ENCODE results near the gene CRIP1.

The CRIP1 gene

DNA sequence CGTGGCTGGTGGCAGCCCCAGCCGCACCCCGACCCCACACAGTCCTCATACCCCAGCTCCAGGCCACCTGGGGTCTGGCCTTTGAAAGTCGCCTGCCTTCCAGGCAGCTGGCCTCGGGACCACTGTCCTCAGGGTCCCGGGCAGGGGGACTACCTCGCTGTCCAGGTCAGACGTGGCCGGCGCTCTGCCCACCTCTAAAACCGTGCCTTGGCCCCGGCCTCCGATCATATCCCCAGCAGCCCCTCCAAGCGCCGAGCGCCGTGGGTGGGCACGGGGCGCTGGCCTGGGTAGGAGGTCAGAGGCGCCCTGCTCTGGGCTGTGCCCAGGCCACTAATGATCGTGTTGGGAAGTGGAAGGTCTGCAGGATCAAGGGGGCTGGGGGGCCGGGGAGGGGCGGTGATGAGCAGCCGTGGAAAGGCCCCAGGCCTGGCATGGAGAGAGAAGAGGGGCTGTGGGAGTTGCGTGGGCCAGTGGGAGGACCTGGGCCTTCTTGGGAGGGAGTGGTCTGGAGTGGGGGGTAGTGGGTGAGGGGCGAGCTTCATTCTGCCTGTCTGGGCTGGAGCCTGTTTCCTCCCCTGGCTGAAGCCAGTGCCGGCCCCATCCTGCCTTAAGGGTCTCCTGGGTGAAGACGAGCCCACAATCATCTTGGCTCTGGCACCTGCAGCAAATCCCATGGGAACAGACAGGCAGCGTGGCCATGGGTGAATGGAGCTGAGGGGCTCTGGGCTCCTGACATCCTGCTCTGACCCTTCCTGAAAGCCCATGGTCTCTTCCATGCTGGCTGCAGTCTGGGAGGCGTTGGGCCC lies 44.6 kb downstream of the CRIP1 start:
- Histone ChIP-seq H3K4me3 (ENCODE audit: low read depth, low read length) (no peak overlapping the region), H3K27me3 (replicated peaks) (no peaks in the 10 kb centered on the region), H3K27ac (no peak overlapping the region), H3K36me3 (replicated peaks) (no peaks in the 10 kb centered on the region)
- TF ChIP-seq, protein P1, sequence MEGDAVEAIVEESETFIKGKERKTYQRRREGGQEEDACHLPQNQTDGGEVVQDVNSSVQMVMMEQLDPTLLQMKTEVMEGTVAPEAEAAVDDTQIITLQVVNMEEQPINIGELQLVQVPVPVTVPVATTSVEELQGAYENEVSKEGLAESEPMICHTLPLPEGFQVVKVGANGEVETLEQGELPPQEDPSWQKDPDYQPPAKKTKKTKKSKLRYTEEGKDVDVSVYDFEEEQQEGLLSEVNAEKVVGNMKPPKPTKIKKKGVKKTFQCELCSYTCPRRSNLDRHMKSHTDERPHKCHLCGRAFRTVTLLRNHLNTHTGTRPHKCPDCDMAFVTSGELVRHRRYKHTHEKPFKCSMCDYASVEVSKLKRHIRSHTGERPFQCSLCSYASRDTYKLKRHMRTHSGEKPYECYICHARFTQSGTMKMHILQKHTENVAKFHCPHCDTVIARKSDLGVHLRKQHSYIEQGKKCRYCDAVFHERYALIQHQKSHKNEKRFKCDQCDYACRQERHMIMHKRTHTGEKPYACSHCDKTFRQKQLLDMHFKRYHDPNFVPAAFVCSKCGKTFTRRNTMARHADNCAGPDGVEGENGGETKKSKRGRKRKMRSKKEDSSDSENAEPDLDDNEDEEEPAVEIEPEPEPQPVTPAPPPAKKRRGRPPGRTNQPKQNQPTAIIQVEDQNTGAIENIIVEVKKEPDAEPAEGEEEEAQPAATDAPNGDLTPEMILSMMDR (IDR thresholded peaks at IDR 0.05; ENCODE audit: low read depth, low read length, missing control alignments): no peak
- no peak for DNase-seq
- in situ Hi-C loops (cut with HindIII; ENCODE audit: low pct_ligation_motif_present, low sequenced_read_pairs): no loop called here

DNA sequence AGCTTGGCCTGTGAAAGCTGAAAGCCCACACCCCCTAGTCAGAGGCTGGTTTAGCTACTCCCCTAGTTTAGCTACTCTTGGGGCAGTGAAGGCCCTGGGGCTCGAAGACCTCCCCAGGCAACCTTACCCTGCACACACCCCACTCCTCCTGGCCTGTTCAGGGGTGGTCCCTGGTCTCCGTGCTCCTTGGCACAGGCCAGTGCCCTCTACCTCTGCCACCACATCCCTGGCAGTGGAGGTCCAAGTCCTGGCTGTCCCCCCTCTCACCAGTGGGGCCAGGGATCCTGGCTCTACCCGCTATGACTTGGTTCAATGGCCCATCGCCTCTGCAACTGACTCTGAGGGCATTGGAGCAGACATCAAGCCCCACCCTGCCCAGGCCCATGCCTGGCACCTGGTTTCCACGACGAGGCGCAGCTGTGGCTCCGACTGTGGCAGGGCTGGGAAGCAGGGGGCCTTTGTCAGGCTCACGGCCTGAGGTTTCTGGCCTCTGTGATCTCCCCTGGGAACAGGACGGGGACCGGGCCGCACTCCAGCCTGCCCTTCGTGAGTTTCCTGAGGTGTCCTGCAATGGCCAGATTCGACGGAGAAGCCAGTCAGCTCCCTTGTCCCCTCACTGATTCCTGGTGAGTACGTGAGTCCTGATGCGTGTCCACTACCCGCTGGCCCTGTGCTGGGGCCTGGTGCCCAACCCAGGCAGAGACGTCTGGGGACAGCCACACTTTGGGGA lies 45.4 kb downstream of the CRIP1 start:
- Histone ChIP-seq H3K27ac (no peak overlapping the region), H3K4me3 (ENCODE audit: low read depth, low read length) (no peak overlapping the region), H3K36me3 (replicated peaks) (no peaks in the 10 kb centered on the region), H3K27me3 (replicated peaks) (no peaks in the 10 kb centered on the region)
- TF ChIP-seq, protein P1 (IDR thresholded peaks at IDR 0.05; ENCODE audit: low read depth, low read length, missing control alignments): no peak
- in situ Hi-C loops (cut with HindIII; ENCODE audit: low pct_ligation_motif_present, low sequenced_read_pairs): no loop called here
- DNase-seq: no peak

DNA sequence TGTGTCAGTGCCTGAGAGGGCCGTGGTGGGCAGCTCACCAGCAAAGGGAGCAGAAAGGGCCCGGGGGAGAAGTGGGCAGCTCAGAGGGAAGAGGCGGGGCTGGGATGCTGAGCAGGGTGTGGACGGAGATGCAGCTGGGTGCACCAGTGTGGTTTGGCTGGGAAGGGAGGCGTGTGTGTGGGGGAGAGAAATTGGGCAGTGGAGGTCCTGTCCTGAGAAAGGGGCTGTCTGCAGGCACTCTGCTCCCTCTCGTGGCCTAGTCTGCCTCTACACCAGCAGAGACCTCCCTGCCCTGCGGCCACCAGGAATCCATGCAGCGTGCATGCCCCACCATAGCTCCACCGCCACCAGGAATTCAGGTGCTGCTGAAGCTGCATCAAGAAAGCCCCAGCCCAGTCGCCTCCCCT lies 46.1 kb downstream of the CRIP1 start:
- DNase-seq: peak; percentile 8
- H3K27ac ChIP-seq: no peak overlapping the region
- in situ Hi-C loops (cut with HindIII; ENCODE audit: low pct_ligation_motif_present, low sequenced_read_pairs): no loop called here
- H3K4me3 ChIP-seq (ENCODE audit: low read depth, low read length): no peak overlapping the region
- H3K36me3 ChIP-seq (replicated peaks): no peaks in the 10 kb centered on the region
- H3K27me3 ChIP-seq (replicated peaks): no peaks in the 10 kb centered on the region
- TF ChIP-seq, protein P1 (IDR thresholded peaks at IDR 0.05; ENCODE audit: low read depth, low read length, missing control alignments): peak; percentile 66

DNA sequence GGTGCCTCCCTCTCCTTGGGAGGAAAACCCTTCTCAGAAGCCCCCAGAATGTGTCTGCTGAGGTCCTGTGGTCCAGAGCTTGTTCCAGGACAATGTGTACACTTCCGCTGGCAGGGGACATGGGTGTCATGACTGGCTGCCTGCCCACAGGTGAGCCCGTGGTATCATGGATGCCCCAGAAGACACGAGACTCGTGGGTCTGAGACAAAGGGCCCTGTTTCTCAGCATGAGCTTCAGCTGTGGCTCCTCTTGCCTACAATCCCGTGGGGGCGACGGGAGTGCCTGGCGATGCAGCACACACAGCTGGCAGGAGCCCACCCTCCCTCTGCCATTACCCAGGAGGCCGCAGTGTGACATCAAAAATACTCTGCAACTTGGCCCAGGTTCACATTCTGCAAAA lies 46.7 kb downstream of the CRIP1 start:
- in situ Hi-C loops (cut with HindIII; ENCODE audit: low pct_ligation_motif_present, low sequenced_read_pairs): no loop called here
- no peak for DNase-seq
- no peak overlapping the region for H3K27ac ChIP-seq
- H3K36me3 ChIP-seq (replicated peaks): no peaks in the 10 kb centered on the region
- no peak overlapping the region for H3K4me3 ChIP-seq (ENCODE audit: low read depth, low read length)
- no peaks in the 10 kb centered on the region for H3K27me3 ChIP-seq (replicated peaks)
- TF ChIP-seq, protein P1 (IDR thresholded peaks at IDR 0.05; ENCODE audit: low read depth, low read length, missing control alignments): no peak

DNA sequence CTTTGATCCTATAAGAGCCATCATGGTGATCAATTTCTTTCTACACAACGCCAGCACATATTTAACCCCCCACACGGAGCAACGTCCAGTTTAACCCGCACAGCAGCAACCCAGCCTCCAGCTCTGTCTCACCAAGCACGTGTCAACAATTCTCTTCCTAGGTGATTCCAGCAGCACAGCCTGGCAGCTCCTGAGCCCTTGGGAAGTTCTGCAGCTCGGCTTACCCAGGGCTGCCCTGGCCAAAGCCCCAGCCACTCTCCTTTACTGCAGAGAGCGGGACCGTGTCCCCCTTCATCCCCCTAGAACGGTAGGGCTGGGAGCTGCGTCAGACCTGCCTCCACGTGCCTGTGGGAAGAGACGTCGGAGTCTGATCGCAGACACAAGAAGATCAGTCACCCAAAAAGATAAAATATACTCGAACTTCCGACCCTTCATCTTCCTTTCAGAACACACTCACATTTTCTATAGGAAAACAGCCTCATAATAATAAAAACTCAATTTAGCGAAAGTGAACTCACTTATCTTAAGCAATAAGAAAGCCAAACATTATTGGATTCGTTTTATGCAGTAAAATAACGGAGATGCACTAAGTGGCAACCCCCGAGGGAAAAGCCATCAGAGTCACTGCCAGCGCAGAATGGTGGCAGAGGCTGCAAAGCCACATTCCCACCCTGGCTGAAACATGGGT lies 47.3 kb downstream of the CRIP1 start:
- DNase-seq: no peak
- TF ChIP-seq, protein P1 (IDR thresholded peaks at IDR 0.05; ENCODE audit: low read depth, low read length, missing control alignments): no peak

More for the DNA sequence above, 47.3 kb downstream of the CRIP1 start:
- H3K4me3 ChIP-seq (ENCODE audit: low read depth, low read length): no peak overlapping the region
- no peaks in the 10 kb centered on the region for H3K36me3 ChIP-seq (replicated peaks)
- no peaks in the 10 kb centered on the region for H3K27me3 ChIP-seq (replicated peaks)
- in situ Hi-C loops (cut with HindIII; ENCODE audit: low pct_ligation_motif_present, low sequenced_read_pairs): no loop called here
- no peak overlapping the region for H3K27ac ChIP-seq

All from brain microvascular endothelial cell (primary cell).